ENCODE results near the gene CD33. TPM values are rescaled to one million over a fixed set of nuclear protein-coding genes. Genes with fewer than 3 reads are reported as not detected.

CD33 gene
- total and polyA plus RNA-seq, 9 of the 15 experiments (the other 6 are each of a cell fraction or from before 2014, with no cell fraction given), result 36.1 to 88.6 (median 49.6) TPM

- intact Hi-C loops (cut with micrococcal nuclease), result no loop called here
These were observed 21.0 kb upstream of the CD33 start for GRCh38 chr19:51203916-51204315.

GRCh38 chr19:51204321-51204720 is 20.6 kb upstream of the CD33 start:
- H3K9me3 ChIP-seq (replicated peaks; ENCODE audit: control insufficient read depth, insufficient read depth, low read depth, low read length), result no peaks in the 10 kb centered on the region
- intact Hi-C loops (cut with micrococcal nuclease) (no loop called here), in situ Hi-C loops (cut with MboI) (no loop called here)
- no peaks in the 10 kb centered on the region for H3K36me3 ChIP-seq (ENCODE audit: control insufficient read depth, insufficient read depth, low read length)
- DNase-seq (ENCODE audit: extremely low read depth in 1 of 4, low spot score in 3 of 4) (no peak), FAIRE-seq (no peak), ATAC-seq (no peak)
- H3K9ac ChIP-seq (ENCODE audit: insufficient read depth in 1 of 2, low read depth in 2 of 2, low read length in 2 of 2), result no peak overlapping the region
- CTCF ChIA-PET (ENCODE audit: low intra/inter-chr PET ratio), result interaction anchor here (0.6 kb wide), 1 partner anchor 531 kb away, joined by 3 read pairs; no protein-coding TSS in a partner anchor
- no peak overlapping the region for H3K4me3 ChIP-seq
- no peak overlapping the region for H3K27ac ChIP-seq (ENCODE audit: extremely low read depth, low read depth, low read length)
- H3K79me2 ChIP-seq (ENCODE audit: control insufficient read depth, insufficient read depth, low read length), result no peaks in the 10 kb centered on the region
- POLR2A ChIA-PET, result no interaction called here
- H3K4me1 ChIP-seq (replicated peaks in 1 of 2; ENCODE audit: control insufficient read depth in 2 of 2, insufficient read depth in 2 of 2, low read length in 2 of 2), result no peaks in the 10 kb centered on the region
- H3K4me2 ChIP-seq (ENCODE audit: insufficient read depth, low read length), result no peak overlapping the region
- H3K27me3 ChIP-seq (ENCODE audit: control insufficient read depth in 2 of 2, insufficient read depth in 2 of 2, low read length in 2 of 2), result peaks cover 5 to 28% of the 10 kb centered on the region in 2 experiments
- 58% methylated on average over 6 of the region's 6 CpGs for WGBS (ENCODE audit: insufficient coverage, low coverage, missing lambda C conversion rate)
- no peaks in the 10 kb centered on the region for H4K20me1 ChIP-seq (replicated peaks; ENCODE audit: control insufficient read depth, insufficient read depth, low read length)
- BruUV-seq (replicated peaks), result no TSS peak
- H3K9me1 ChIP-seq (ENCODE audit: control insufficient read depth, insufficient read depth, low read length), result no peaks in the 10 kb centered on the region
- H2AFZ ChIP-seq (ENCODE audit: low read depth, low read length), result no peak overlapping the region
- TF ChIP-seq ZNF764 (CRISPR knock-in tag; IDR thresholded peaks at IDR 0.05; ENCODE audit: low read depth), result no peak
- TF ChIP-seq, protein P1, sequence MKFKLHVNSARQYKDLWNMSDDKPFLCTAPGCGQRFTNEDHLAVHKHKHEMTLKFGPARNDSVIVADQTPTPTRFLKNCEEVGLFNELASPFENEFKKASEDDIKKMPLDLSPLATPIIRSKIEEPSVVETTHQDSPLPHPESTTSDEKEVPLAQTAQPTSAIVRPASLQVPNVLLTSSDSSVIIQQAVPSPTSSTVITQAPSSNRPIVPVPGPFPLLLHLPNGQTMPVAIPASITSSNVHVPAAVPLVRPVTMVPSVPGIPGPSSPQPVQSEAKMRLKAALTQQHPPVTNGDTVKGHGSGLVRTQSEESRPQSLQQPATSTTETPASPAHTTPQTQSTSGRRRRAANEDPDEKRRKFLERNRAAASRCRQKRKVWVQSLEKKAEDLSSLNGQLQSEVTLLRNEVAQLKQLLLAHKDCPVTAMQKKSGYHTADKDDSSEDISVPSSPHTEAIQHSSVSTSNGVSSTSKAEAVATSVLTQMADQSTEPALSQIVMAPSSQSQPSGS (CRISPR knock-in tag; IDR thresholded peaks at IDR 0.05), result no peak
- TF ChIP-seq EZH2 (IDR thresholded peaks at IDR 0.05; ENCODE audit: borderline replicate concordance, low read depth, low read length), result no peak
- no peak for TF ChIP-seq ESRRB (CRISPR knock-in tag; IDR thresholded peaks at IDR 0.05; ENCODE audit: borderline replicate concordance)
- TF ChIP-seq ZNF253 (CRISPR knock-in tag; conservative IDR thresholded peaks at IDR 0.05), result no peak
- TF ChIP-seq SRF (CRISPR knock-in tag; IDR thresholded peaks at IDR 0.05), result no peak
- TF ChIP-seq KLF1 (tag; IDR thresholded peaks at IDR 0.05), result no peak
- no peak for TF ChIP-seq CREBBP (IDR thresholded peaks at IDR 0.05; ENCODE audit: low read depth, low read length)
- no peak for TF ChIP-seq DEAF1 (CRISPR knock-in tag; IDR thresholded peaks at IDR 0.05)
- no peak for TF ChIP-seq ZBED1 (IDR thresholded peaks at IDR 0.05)
- no peak for TF ChIP-seq PYGO2 (tag; IDR thresholded peaks at IDR 0.05)
- no peak for TF ChIP-seq PHF20 (IDR thresholded peaks at IDR 0.05; ENCODE audit: partially characterized antibody)
- no peak for TF ChIP-seq SMARCB1 (IDR thresholded peaks at IDR 0.05; ENCODE audit: insufficient read length, low read depth)
- TF ChIP-seq PHF8 (IDR thresholded peaks at IDR 0.05; ENCODE audit: borderline replicate concordance, low read length), result no peak

More at GRCh38 chr19:51203916-51204315, 21.0 kb upstream of the CD33 start:
- ChIA-PET POLR2A (no interaction called here), CTCF (ENCODE audit: low intra/inter-chr PET ratio) (interaction anchor here (0.6 kb wide), 1 partner anchor 531 kb away, joined by 3 read pairs; no protein-coding TSS in a partner anchor)
- peaks cover 5 to 29% of the 10 kb centered on the region in 2 experiments for H3K27me3 ChIP-seq (ENCODE audit: control insufficient read depth in 2 of 2, insufficient read depth in 2 of 2, low read length in 2 of 2)
- no peaks in the 10 kb centered on the region for H3K9me1 ChIP-seq (ENCODE audit: control insufficient read depth, insufficient read depth, low read length)
- no peaks in the 10 kb centered on the region for H3K4me1 ChIP-seq (replicated peaks in 1 of 2; ENCODE audit: control insufficient read depth in 2 of 2, insufficient read depth in 2 of 2, low read length in 2 of 2)
- DNase-seq (ENCODE audit: extremely low read depth in 1 of 4, low spot score in 3 of 4) (no peak), ATAC-seq (no peak), FAIRE-seq (no peak)
- H3K9ac ChIP-seq (ENCODE audit: insufficient read depth in 1 of 2, low read depth in 2 of 2, low read length in 2 of 2), result no peak overlapping the region
- no peak overlapping the region for H3K27ac ChIP-seq (ENCODE audit: extremely low read depth, low read depth, low read length)
- in situ Hi-C loops (cut with MboI), result no loop called here
- no TSS peak for BruUV-seq (replicated peaks)
- no peaks in the 10 kb centered on the region for H3K79me2 ChIP-seq (ENCODE audit: control insufficient read depth, insufficient read depth, low read length)
- H3K9me3 ChIP-seq (replicated peaks; ENCODE audit: control insufficient read depth, insufficient read depth, low read depth, low read length), result no peaks in the 10 kb centered on the region
- TF ChIP-seq CREB1 (IDR thresholded peaks at IDR 0.05) (no peak), CREB1 (CRISPR knock-in tag; IDR thresholded peaks at IDR 0.05) (no peak), NFIC (IDR thresholded peaks at IDR 0.05) (0 out of 2 replicates have a peak, but pooled peaks have one; percentile 10)
- no peaks in the 10 kb centered on the region for H4K20me1 ChIP-seq (replicated peaks; ENCODE audit: control insufficient read depth, insufficient read depth, low read length)
- H3K4me3 ChIP-seq, result no peak overlapping the region
- H2AFZ ChIP-seq (ENCODE audit: low read depth, low read length), result no peak overlapping the region
- no peaks in the 10 kb centered on the region for H3K36me3 ChIP-seq (ENCODE audit: control insufficient read depth, insufficient read depth, low read length)
- WGBS (ENCODE audit: insufficient coverage, low coverage, missing lambda C conversion rate), result 10% methylated on average over 3 of the region's 3 CpGs
- no peak overlapping the region for H3K4me2 ChIP-seq (ENCODE audit: insufficient read depth, low read length)
